Progenitor cell of endocrine pancreas (in vitro differentiated cells): Measurements from ENCODE around the gene UVSSA. TPM values are rescaled to one million over a fixed set of nuclear protein-coding genes. Genes with fewer than 3 reads are reported as not detected.
A peak's percentile ranks its signal among the peaks of the same experiment; 100 is the strongest.

ENCODE experiments used
- DNase-seq: peaks from one replicate; pipeline ENCODE4 v3.0.0; 2021; ENCODE audit warnings: low spot score; ENCODE audit not compliant: unreplicated experiment
- H3K27ac Mint-ChIP-seq: 2 replicates; pipeline ENCODE4 v1.8.0; 2021; ENCODE audit warnings: mild to moderate bottlenecking, moderate library complexity, mixed read lengths
- H3K27me3 Mint-ChIP-seq: 2 replicates; pipeline ENCODE4 v1.8.0; 2021; ENCODE audit warnings: mixed read lengths
- H3K36me3 Mint-ChIP-seq: 2 replicates; pipeline ENCODE4 v1.8.0; 2022; ENCODE audit warnings: mixed read lengths; ENCODE audit not compliant: insufficient read depth
- H3K4me1 Mint-ChIP-seq: 2 replicates; pipeline ENCODE4 v1.8.0; 2021; ENCODE audit warnings: low read depth, mixed read lengths
- H3K4me3 Mint-ChIP-seq: 2 replicates; pipeline ENCODE4 v1.8.0; 2021; ENCODE audit warnings: low read depth, mild to moderate bottlenecking, moderate library complexity, mixed read lengths
- H3K9me3 Mint-ChIP-seq: 2 replicates; pipeline ENCODE4 v1.8.0; 2021; ENCODE audit warnings: low read depth, mixed read lengths
- CTCF ChIP-seq: fragments of 200-600 bp; sonication (generic); IDR thresholded peaks from one replicate; pipeline ENCODE4 v1.5.0; 2021; ENCODE audit warnings: antibody characterized with exemption, mild to moderate bottlenecking; ENCODE audit not compliant: unreplicated experiment
- total RNA-seq: library from RNA; stranded (reverse); gene quantifications from 2 replicates; pipeline ENCODE4 v1.2.1, GENCODE V29; 2021

UVSSA gene
- total RNA-seq, 1 donor from 2014 or later: 32.5 TPM

- Mint-ChIP-seq H3K27me3 (peaks cover 7% of the 10 kb centered on the region), H3K4me1 (no peaks in the 10 kb centered on the region), H3K27ac (no peak overlapping the region), H3K36me3 (peaks cover 6% of the 10 kb centered on the region), H3K4me3 (no peak overlapping the region), H3K9me3 (no peaks in the 10 kb centered on the region)
- DNase-seq: peak; percentile 8
- TF ChIP-seq CTCF: no peak
Measured at GRCh38 chr4:1400831-1401408, 53.9 kb downstream of the UVSSA start.

- H3K27ac Mint-ChIP-seq: peak overlapping the region; percentile 81
Measured at GRCh38 chr4:1401409-1402020, 54.5 kb downstream of the UVSSA start.

GRCh38 chr4:1402021-1402515 is 55.1 kb downstream of the UVSSA start:
- Mint-ChIP-seq H3K27me3 (peaks cover 8% of the 10 kb centered on the region), H3K9me3 (no peaks in the 10 kb centered on the region), H3K4me1 (no peaks in the 10 kb centered on the region), H3K4me3 (no peak overlapping the region), H3K36me3 (peaks cover 4% of the 10 kb centered on the region), H3K27ac (peak overlapping the region; percentile 81)
- peak; percentile 8 for DNase-seq
- no peak for TF ChIP-seq CTCF

More at GRCh38 chr4:1401409-1402020, 54.5 kb downstream of the UVSSA start:
- Mint-ChIP-seq H3K36me3 (peaks cover 6% of the 10 kb centered on the region), H3K4me3 (no peak overlapping the region), H3K9me3 (no peaks in the 10 kb centered on the region), H3K27me3 (peaks cover 7% of the 10 kb centered on the region), H3K4me1 (no peaks in the 10 kb centered on the region)
- TF ChIP-seq CTCF: no peak
- DNase-seq: no peak

GRCh38 chr4:1402516-1403091 is 55.6 kb downstream of the UVSSA start:
- Mint-ChIP-seq H3K4me1 (no peaks in the 10 kb centered on the region), H3K4me3 (no peak overlapping the region), H3K36me3 (peaks cover 4% of the 10 kb centered on the region), H3K9me3 (no peaks in the 10 kb centered on the region), H3K27me3 (peaks cover 12% of the 10 kb centered on the region), H3K27ac (no peak overlapping the region)
- no peak for TF ChIP-seq CTCF
- DNase-seq: no peak

- no peak overlapping the region for H3K4me3 Mint-ChIP-seq
- peak; percentile 5 for DNase-seq
- no peaks in the 10 kb centered on the region for H3K9me3 Mint-ChIP-seq
- no peaks in the 10 kb centered on the region for H3K4me1 Mint-ChIP-seq
- H3K27me3 Mint-ChIP-seq: peaks cover 14% of the 10 kb centered on the region
- peaks cover 4% of the 10 kb centered on the region for H3K36me3 Mint-ChIP-seq
- TF ChIP-seq CTCF: no peak
- no peak overlapping the region for H3K27ac Mint-ChIP-seq
Measured at GRCh38 chr4:1403177-1403583, 56.2 kb downstream of the UVSSA start.
